GM18505 (cell line): ENCODE measurements around the gene FBXL15.

ENCODE experiments used
- ATAC-seq: cut with Tn5 transposase; IDR thresholded peaks from one replicate; pipeline ENCODE4 v1.9.1; 2021; ENCODE audit not compliant: unreplicated experiment
- POLR2A ChIP-seq: IDR thresholded peaks from 4 replicates; pipeline ENCODE4 v1.6.1; 2011; ENCODE audit warnings: borderline replicate concordance; ENCODE audit not compliant: insufficient read depth, insufficient read length; ENCODE audit errors: extremely low read depth

FBXL15 gene

DNA sequence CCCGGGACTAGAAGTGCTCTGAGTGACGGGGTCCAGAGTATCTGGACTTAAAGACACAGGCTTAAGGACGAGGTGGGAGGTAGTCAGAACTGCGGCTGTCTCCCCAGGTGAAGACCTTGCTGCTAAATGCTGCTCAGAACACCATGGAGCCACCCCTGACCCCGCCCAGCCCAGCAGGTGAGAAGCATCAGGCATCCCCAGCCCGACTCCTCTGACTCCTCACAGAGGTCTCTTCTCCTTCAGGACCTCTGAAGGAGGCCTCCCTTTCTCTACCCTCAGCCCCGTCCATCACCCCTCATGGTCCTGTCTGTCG lies 19.3 kb upstream of the FBXL15 start:
- no peak for ATAC-seq

DNA sequence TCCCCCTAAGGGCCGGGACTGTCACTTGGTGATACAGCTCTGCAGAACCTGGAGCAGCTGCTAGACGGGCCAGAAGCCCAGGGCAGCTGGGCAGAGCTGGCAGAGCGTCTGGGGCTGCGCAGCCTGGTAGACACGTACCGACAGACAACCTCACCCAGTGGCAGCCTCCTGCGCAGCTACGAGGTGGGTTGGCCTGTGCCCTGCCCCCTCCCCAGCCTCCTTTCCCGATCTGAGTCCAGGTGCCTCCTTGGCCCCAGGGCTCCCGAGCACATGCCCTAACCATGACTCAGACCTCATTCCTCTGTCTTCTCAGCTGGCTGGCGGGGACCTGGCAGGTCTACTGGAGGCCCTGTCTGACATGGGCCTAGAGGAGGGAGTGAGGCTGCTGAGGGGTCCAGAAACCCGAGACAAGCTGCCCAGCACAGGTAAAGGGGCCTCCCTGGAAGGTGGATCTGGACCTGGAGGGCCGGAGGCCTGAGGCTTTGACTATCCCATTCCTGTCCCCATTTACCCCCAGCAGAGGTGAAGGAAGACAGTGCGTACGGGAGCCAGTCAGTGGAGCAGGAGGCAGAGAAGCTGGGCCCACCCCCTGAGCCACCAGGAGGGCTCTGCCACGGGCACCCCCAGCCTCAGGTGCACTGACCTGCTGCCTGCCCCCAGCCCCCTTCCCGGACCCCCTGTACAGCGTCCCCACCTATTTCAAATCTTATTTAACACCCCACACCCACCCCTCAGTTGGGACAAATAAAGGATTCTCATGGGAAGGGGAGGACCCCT lies 18.7 kb upstream of the FBXL15 start:
- no peak for ATAC-seq
- TF ChIP-seq POLR2A: no peak

More for the DNA sequence above, 19.3 kb upstream of the FBXL15 start:
- no peak for TF ChIP-seq POLR2A

DNA sequence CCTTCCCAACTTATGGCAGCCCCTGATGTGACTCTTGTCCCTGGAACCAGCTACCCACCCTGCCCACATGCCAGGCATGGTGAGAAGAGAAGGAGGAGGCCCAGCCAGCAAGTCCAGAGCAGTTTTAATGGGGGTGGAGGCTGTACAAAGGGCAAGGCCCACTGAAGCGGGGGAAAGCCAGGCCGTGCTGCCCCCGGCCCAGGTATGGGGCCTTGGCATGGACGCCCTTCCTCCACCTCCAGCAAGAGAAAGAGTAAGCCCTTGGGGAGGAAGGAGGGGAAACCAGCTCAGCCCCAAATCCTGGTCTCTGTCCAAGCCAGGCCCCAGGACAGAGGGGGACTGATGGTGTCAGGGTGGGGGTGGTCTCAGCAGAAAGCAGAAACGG lies 18.1 kb upstream of the FBXL15 start:
- ATAC-seq: no peak
- no peak for TF ChIP-seq POLR2A

DNA sequence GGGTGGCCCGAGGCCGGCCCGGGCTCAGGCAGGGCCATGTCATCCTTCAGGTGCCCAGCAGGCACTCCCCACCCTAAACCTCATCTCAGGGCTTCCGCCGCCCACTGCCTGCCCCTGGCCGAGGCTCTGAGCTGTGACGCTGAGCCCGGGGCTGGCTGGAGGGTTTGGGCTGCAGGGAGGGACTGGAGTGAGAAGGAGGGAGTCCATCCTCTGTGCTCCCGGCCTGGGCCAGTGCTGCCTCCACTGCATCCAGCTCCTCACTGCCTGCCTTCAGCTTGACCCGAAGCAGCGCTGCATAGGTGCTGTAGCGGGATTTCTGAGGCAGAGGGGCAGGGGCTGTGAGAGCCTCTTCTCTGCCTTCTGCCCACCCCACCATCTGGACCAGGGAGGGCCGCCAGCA lies 17.5 kb upstream of the FBXL15 start:
- no peak for ATAC-seq
- no peak for TF ChIP-seq POLR2A

DNA sequence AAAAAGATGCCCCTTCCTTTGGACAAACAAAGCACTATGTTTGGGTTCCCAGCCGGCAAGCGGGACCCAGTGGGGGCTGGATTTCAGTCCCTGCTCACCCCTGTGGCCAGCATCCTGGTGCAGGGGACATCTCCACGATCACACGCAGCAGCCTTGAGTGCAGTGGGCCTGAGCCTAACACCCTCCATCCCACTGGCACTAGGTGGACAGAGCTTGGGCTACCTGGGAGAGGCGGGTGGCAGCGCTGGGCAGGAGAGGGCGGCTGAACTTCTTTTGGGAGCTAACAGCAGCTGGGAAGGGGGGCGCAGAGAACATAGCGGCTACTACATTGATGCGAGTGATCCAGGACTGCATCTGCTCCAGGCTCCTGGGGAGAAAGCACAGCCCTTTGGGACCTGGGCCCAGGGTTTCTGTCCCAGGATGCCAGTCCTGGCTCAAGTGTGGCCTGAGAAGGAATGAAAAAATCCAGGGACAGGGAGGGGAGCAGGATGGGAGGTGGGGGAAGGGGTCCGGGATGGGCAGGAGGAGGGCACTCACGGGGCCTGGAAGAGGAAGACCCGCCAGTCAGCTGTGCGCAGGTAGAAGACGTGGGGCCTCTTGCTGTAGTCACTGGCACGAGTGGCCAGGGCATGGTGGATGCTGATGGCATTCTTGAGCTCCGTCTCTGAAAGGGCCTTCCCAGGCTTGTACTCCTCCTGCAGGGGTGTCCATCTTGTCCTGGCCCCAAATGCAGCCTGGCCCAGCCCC lies 16.1 kb upstream of the FBXL15 start:
- ATAC-seq: no peak
- no peak for TF ChIP-seq POLR2A

DNA sequence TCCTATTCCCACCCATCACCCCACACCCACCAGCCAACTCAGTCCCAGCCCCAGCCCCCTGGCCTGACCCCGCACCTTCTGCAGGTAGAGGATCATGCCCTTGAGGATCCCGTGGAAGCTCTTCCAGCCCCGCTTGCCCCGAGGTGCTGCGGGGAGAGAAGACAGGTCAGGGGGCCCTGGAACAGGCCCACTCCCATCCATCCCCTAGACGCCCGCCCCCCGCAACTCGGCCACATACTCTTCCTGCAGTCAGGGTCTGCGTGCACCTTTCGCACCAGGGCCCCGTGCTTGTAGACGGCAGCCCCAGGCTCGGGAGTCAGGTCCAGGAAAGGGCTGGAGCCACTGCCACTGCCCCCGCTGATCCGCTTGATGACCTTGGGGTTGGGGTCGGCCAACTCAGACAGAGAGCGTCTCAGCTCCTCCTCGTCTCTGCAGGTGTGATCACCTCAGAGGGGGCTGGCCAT lies 15.5 kb upstream of the FBXL15 start:
- peak; percentile 41 for TF ChIP-seq POLR2A
- ATAC-seq: no peak

DNA sequence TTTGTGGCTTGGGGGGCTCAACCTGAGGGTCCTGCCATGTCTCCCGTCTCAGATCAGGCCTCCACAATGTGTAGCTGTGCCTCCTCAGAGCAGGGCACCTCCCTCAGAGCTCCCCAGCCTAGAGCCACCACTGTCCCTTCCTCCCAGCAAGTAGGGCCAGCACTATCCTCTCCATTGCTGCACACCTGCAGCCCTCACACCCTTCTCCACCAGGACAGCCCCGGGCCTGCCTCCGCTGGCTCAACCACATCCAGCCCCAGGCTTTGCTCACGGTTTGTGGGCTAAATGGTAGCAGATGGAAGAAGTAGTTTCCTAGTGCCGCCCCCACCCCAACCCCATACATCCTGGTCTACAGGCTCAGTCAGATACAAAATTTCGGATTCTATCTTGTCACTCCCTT lies 15.0 kb upstream of the FBXL15 start:
- TF ChIP-seq POLR2A: no peak
- no peak for ATAC-seq

DNA sequence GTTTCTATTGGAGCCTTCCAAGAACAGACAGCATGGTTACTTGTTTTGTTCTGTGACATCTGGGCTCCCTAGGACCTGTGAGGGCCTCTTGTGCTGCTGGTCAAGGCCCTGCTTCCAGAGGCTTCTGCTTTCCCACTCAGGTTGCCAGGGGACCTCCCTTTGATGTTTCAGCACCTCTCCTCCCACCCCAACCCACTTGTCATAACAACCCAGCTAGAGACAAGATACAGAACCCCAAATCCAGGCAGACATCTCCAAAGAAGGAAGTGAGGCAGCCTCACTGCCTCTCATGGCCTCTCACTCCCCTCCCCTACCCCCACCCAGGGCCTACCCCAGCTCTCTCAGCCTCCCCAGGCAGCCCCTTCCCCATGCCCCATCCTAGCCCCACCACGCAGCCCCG lies 13.8 kb upstream of the FBXL15 start:
- no peak for ATAC-seq
- no peak for TF ChIP-seq POLR2A

DNA sequence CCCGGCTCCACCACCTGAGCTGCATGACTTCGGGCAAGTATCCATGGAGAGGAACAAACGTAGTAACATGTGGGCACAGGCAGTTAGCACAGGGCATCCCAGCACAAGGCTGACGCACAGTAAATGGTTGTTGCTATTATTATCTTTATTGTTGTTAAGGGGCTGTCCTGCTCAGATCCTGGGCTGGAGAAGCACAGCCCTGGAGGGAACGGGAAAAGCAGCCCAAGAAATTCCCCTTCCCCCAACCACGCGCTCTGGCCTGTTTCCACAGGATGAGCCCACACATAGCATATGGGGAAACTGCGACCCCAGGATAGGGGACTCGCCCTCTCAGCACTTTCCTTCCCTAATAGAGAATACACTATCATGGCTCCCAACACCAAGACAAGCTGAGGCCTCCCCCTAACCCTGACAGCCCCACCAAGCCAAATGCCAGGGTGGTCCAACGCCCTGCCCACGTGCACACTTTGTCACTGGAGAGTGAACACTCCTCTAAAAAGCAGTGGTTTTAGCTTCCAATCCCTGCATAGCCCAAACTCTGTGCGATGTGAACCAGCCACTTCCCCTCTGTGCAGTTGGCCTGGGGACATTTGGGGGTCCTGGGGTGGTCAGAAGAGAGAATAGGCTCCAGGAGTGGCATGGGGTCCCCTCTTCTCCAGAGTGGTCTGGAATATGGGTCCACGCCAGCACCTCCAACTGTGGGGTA lies 13.1 kb upstream of the FBXL15 start:
- no peak for ATAC-seq
- no peak for TF ChIP-seq POLR2A

DNA sequence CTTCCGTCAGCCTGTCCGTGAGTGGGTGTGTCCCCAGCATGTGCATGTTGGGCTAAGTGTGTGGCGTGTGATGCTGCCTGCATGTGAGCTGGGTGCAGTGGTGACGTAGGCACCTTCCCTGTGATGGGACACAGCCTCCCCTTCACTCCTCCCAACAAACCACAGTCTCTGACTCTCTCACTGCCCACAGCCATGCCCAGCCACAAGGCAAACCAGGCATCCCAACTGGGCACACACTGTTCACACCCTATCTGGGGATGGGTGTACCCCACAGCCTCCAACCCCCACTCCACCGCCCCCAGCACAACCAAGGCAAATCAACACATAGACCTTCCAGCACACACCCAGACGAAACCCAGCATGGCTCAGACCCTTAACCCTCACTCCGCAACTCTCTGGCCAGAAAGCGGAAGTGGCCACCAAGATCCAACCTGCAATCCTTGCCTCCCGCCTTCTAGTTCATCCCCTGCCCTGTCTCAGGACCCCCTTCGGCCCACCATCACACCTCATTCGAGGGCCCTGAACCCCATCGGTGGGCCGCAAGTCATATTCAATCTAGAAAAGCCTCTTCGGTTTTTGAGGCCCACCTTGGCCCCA lies 12.4 kb upstream of the FBXL15 start:
- no peak for TF ChIP-seq POLR2A
- no peak for ATAC-seq

DNA sequence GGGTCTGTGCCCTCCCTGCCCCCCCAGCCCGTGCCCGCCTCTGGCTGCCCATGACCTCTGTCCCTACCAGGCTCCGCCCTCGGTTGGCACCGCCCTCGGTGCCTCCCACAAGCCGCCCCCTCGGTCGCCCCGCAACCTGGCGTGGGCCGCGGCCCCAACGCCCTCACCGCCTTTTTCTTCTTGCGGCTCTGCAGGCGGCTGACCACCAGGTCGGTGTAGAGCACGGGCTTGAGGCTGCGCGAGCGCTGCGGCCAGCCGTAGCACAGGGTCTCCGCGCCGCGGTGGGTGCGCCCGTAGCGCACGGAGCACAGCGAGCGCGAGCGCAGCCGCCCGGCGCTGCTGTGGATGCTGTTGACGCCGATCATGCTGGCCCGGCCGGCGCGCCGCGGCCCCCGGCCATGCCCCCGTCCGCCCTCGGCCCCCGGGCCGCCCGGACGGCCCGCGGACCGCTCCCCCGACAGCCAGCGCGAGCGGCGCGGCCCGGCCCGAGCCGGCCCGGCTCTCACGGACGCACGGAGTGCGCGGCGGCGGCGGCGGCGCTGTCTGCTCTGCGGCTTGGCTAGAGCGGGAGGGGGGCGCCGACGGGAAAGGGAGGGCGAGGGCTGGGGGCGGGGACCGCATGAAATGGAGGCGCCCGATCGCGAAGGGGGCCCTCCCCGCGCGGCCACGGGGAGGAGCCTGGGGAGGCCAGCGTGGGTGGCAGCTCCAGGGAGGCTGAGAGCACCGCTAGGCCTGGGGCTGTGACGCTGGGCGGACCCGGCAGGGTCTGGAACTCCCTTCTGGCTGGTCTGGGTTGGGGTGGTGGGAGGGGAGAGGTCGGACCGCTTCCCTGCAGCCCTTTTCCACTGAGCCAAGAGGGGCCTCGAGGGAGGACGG lies 11.7 kb upstream of the FBXL15 start:
- no peak for TF ChIP-seq POLR2A
- ATAC-seq: no peak

DNA sequence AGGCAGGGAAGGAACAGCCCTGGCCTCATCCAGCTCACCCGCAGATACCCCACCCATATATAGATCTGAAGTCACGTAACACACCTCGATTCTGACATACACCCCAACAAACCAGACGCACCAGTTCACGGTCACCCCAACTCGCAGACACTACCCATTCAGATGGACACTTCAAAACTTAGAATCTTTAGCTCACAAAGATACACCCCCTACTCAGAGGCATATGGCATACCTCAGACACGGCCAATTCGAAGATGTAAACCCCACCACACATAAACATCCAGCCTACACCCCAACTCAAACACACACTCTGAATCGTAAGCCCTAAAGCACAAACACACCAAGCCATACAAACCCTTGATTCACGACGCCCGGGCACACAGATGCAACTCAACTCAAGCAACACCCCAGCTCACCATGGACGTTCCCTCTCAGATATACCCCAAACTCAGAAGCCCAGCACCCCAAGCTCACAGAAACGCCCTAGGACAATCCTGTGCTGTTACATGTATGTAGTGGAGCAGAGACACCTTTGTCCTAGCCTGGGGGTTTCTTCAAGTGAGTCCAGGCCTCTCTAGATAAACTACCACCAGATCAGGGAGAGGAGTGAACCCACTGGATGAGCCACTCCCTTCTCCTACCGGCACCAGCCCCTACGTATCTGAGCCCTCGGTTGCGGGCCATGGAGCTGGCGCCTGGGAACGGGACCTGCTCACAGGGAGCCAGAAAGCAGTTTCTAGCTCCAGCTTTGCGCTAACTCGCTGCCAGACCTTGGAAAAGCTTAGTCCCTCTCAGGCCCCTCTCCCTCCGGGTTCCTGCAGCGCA lies 10.8 kb upstream of the FBXL15 start:
- ATAC-seq: no peak
- TF ChIP-seq POLR2A: no peak
